NCI-H1092 (cell line): Measurements from ENCODE around the gene GRM8.

Source experiments
- DNase-seq: peaks from one replicate; lab custom pipeline; 2025; lab: John Stamatoyannopoulos, UW

Gene GRM8

DNA sequence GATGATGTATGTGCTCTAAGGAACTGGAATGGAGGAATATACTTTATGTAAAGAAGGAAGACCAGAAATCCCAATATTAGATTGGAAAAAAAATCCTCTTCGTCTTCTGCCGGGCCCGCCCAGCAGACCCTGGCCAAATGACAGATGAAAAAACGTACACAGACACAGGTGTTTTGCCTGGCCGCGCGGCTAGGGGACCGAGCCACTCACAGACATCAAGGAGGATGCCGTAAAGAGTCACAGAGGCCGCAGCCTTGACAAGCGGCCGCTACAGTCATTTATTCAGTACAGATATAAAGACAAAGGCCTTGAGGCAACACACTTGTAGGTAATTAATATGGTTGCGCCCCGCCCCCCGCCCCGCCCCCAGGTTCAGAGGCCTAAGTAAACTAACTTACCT, 594.1 kb downstream of the GRM8 start:
- no peak for DNase-seq

GRCh38 chr7:126657599-126658358, 595.0 kb downstream of the GRM8 start:
- DNase-seq = no peak

DNA sequence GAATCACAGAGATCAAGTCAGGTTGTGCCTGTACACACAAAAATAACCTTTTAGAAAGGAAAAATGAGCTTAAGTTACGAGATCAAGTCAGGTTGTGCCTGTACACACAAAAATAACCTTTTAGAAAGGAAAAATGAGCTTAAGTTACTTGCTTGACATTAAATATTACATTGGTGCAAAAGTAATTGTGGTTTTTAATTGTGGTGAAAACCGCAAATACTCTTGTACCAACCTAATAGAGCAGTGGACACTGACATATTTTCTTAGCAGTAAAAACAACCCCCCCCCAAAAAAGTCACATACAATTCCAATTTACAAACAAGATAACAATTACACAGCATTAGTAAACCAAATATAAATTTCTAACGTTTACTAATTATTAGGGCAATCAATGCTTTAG, 595.6 kb downstream of the GRM8 start:
- no peak for DNase-seq

- no peak for DNase-seq
These were observed 596.6 kb downstream of the GRM8 start for GRCh38 chr7:126656165-126656564.

DNA sequence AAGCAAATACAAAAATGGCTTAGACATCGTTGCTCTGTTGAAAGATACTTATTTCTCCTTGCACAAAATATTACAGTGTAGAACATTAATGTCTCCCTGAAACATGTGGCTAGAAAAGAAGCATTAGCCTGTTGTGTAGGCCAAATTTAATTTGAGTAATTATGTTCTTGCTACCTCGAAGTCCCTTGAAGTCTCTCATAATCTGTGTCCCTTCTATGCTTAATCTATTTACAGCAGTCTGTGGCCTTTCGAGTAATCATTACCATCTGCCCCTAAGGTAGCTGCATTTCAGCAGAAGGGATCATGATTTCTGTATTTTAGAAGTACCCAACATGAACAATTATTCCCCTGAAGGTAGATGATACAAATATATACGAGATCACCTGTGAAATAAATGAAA, 615.2 kb downstream of the GRM8 start:
- DNase-seq = no peak

- no peak for DNase-seq
These were observed 617.2 kb downstream of the GRM8 start for GRCh38 chr7:126635545-126635944.

GRCh38 chr7:126608339-126608776, 644.4 kb downstream of the GRM8 start:
- DNase-seq = peak; percentile 10

DNA sequence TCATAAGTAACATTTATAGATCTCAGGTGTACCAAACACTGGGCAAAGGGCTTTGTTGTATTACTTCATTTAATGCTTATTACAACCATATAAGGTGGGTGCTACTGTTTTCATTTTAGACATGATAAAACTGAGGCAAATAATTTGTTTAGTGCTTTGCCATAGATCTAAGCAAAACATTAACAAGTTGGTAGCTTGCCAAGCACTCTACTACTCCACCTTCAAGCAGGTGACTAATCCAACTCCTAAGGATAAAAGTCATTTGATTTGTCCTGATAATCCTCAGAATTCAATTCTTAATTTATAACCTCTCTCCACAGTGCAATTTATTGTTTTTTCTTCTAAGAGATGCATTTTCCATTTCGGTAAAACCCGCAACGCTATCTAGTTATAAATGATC, 646.4 kb downstream of the GRM8 start:
- DNase-seq = peak; percentile 8

DNA sequence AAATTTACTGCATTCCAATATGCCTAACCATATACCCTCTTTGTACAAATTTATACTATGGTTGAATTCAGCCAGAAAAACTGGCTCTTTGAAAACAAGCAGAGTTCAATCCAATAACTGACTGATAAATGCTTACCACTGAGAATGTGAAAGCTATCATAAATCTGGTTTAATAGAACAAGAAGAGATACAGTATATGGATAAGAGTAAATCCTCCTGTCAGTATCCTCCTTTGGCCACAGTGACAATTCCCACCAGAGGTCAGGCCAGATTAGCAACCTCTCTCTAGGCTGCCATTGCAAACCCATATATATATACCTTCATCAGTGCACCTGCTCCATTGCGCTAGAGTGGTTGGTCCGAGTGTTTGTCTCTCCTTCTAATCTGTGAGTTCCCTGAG, 647.2 kb downstream of the GRM8 start:
- DNase-seq = peak; percentile 29

DNA sequence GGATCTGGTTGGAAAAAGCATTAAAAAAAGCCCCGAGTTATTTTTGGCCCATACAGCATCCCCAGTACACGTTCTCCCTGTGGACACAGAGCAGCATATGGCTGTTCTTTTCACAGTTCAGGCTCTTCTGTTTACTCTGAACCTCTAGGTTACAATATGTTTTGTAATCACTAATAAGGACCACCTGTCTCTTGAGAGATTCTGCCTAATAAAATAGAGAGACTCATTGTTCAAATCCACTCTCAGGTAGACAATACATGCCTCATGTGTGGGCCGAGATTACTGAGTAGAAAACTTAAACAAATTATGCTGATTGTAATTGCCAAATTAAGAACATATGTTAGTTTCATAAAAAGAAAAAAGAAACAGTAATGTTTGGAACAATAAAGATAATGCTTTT, 647.7 kb downstream of the GRM8 start:
- DNase-seq = peak; percentile 73

- no peak for DNase-seq
These were observed 663.6 kb downstream of the GRM8 start for GRCh38 chr7:126589068-126589684.

DNA sequence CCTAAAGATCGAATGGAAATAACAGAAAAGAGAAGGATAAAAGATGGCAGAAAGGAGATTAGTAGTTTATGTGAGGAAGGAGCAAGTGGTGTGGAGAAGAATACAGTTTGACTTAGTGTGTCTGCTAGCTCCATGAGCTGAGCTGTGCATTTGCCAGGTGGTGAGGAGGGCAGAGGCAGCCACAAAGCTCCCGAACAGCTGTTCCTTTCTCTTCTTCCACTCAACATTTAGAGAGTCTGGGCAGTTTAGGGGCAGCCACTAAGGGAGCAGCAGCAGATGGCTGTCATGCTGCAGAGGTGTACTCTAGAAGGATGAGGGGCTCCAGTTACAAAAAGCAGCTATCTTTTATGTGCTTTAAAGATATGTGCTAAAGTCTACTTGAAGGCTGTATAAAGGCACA, 674.4 kb downstream of the GRM8 start:
- peak; percentile 92 for DNase-seq

DNA sequence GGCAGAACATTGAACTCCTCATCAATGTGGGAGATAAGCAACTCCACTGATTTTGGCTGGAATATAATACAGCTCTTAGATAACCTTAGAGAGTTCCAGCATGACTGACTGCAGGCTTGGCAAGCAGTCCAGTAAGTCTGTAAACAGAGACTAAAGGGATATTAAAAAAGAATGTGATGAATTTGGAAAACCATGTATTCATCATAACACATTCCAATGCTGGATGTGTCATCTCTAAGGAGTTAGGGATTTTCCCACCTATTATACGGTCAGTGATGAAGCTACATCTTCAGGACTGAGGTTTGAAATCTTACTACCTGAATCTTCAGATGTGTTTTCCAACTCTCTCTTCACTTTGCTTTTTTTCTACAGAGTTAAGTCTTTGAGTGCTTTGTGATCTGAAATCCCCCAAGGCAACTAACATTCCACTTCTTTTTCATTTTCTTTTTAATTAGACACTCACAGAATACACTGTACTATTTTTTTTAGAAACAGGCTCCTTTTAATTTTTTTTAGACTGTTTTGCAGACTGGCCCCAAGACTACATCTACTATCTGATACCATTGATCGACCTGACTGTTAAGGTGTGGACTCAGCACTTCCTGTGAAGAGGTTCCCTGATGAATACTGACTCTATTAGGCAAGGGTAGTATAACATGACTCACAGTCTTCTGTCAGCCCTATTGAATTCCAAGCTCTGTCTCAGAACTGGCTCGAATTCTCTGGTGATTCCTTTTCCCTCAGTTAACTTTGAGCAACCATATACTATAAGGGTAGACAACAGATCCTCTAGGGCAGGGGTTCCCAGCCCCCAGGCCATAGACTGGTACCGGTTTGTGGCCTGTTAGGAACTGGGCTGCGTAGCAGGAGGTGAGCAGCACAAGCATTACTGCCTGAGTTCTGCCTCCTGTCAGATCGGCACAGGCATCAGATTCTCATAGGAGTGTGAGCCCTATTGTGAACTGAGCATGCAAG, 678.2 kb downstream of the GRM8 start:
- DNase-seq = no peak

- no peak for DNase-seq
These were observed 681.9 kb downstream of the GRM8 start for GRCh38 chr7:126570845-126571244.

DNA sequence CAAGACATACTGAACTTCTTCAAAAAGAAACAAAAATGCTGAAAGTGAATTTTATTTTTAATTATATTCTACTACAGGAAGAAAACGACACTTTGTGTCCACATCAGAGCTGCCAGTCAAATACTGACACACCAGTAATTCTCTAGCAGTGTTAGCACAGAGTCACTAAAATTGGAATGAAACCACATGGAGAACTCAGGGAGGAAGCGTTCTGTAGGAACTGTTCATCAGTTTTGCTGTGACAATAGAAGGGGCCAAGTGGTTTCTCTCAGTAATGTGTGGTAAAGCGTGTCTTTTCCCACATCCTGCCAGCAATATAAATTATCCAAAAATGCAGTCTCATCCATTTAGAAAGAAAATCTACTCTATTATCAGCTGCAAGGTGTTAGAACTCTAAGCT, 683.3 kb downstream of the GRM8 start:
- no peak for DNase-seq

- no peak for DNase-seq
These were observed 695.5 kb downstream of the GRM8 start for GRCh38 chr7:126557271-126557670.

GRCh38 chr7:126541406-126541805, 711.3 kb downstream of the GRM8 start:
- no peak for DNase-seq

GRCh38 chr7:126535176-126535575, 717.6 kb downstream of the GRM8 start:
- peak; percentile 90 for DNase-seq

GRCh38 chr7:126533715-126534114, 719.0 kb downstream of the GRM8 start:
- DNase-seq = peak; percentile 11

GRCh38 chr7:126529833-126530232, 722.9 kb downstream of the GRM8 start:
- no peak for DNase-seq

GRCh38 chr7:126529254-126529653, 723.5 kb downstream of the GRM8 start:
- no peak for DNase-seq

- no peak for DNase-seq
These were observed 726.8 kb downstream of the GRM8 start for GRCh38 chr7:126525906-126526305.

DNA sequence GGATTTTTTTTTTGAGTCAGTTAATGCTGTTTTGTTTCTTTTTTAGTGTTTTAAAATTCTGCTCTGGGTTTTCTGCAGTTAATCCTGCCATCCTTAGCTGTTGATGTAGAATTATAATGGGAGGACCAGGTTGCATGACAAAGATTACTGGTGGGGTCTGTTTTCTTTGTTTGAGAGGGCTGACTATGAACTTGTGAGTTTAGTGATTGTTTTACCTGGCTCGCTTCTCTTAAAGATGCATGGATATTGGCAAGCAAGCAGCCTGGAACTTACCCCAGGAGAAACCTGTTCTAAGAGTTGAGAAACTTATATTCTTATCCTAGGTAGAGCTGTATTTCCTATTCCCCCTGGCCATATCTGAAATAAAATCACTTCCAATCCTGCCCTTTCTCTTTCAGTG, 727.8 kb downstream of the GRM8 start:
- no peak for DNase-seq
